Measurements from ENCODE around the gene RAB36.

RAB36 gene

GRCh38 chr22:23206915-23207314, 61.6 kb downstream of the RAB36 start:
- no peak for DNase-seq (ENCODE audit: low spot score)

DNA sequence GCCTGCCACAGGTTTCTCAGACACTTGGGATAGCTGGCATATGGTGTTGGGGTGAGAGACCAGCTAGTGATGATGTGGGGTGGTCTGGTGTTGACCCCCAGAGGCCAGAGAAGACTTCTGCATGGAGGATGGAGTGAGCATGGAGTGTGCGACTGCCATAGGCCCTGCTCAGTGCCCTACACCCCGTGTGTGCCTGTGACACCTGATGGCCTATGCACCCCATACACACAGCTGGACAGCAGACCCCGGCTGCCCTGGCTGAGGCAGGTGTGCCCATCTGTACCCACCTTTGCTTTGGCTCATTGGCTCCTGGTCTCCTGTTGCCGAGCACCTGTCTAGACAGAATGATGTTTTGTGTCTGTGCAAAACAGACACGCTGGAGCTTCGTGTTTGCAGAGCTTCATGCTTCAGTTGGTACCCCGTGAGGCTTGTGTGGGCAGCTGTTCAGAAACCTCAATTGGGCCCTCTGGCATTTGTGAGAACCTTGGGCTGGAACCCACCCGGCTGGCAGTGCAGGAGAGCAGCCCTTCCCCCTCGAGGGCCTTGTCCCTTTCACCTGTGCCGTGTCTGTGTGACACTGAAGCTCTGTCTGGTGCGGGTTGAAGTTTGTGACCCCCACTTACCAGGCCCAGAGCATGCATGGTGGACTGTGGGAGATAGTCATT, 62.6 kb downstream of the RAB36 start:
- no peak for DNase-seq (ENCODE audit: low spot score)

GRCh38 chr22:23210428-23211170, 65.3 kb downstream of the RAB36 start:
- no peak for DNase-seq (ENCODE audit: low spot score)

DNA sequence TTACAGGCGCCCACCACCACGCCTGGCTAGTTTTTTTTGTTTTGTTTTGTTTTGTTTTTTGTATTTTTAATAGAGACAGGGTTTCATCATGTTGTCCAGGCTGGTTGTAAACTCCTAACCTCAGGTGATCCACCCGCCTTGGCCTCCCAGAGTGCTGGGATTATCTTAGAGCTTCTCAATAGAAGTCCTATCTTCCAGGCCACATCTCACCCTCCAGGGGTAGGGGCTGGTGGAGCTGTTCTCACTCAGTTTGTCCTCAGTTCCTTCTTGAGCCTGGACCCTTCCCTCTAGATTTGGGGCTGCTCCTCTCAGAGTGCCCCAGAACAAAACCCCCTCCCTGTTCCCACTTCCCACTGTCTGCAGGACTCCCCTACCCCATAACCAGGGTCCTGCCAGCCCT, 66.3 kb downstream of the RAB36 start:
- DNase-seq (ENCODE audit: low spot score) = no peak

- DNase-seq (ENCODE audit: low spot score) = no peak
These were observed 67.1 kb downstream of the RAB36 start for GRCh38 chr22:23212061-23213021.

- DNase-seq (ENCODE audit: low spot score) = no peak
These were observed 67.8 kb downstream of the RAB36 start for GRCh38 chr22:23213022-23213555.

GRCh38 chr22:23213581-23214334, 68.5 kb downstream of the RAB36 start:
- no peak for DNase-seq (ENCODE audit: low spot score)

Measured in CD4-positive, alpha-beta T cell treated with Interleukin-6 at 100 ng/mL for 8 hours (primary cell).